ENCODE measurements around the gene MEGF10.

DNA sequence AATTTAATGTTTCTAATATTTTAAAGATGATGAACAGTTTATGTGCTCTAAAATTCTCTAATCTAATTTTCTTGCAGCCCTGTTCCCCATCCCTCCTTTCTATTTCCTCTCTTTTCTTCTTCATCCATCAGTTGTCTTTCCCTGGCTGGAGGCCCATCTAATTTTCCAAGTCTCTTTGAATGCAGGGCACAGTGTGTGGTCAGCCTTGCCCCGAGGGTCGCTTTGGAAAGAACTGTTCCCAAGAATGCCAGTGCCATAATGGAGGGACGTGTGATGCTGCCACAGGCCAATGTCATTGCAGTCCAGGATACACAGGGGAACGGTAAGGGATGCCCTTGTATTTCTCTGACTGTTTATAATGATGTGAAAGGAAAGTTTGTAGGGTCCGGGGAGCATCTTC lies 111.8 kb downstream of the MEGF10 start:
- TF ChIP-seq GLIS3 (CRISPR knock-in tag; IDR thresholded peaks at IDR 0.05) (no peak), ZNF8 (CRISPR knock-in tag; IDR thresholded peaks at IDR 0.05) (no peak), ISL1 (CRISPR knock-in tag; IDR thresholded peaks at IDR 0.05) (no peak), ZFP3 (CRISPR knock-in tag; IDR thresholded peaks at IDR 0.05) (no peak), TCF4 (CRISPR knock-in tag; IDR thresholded peaks at IDR 0.05; ENCODE audit: borderline replicate concordance) (no peak), BACH2 (CRISPR knock-in tag; IDR thresholded peaks at IDR 0.05; ENCODE audit: borderline replicate concordance) (no peak), SNAI2 (CRISPR knock-in tag; IDR thresholded peaks at IDR 0.05) (no peak), RARB (CRISPR knock-in tag; IDR thresholded peaks at IDR 0.05) (no peak), ZC3H10 (CRISPR knock-in tag; IDR thresholded peaks at IDR 0.05) (no peak)
- TF ChIP-seq, protein P1, sequence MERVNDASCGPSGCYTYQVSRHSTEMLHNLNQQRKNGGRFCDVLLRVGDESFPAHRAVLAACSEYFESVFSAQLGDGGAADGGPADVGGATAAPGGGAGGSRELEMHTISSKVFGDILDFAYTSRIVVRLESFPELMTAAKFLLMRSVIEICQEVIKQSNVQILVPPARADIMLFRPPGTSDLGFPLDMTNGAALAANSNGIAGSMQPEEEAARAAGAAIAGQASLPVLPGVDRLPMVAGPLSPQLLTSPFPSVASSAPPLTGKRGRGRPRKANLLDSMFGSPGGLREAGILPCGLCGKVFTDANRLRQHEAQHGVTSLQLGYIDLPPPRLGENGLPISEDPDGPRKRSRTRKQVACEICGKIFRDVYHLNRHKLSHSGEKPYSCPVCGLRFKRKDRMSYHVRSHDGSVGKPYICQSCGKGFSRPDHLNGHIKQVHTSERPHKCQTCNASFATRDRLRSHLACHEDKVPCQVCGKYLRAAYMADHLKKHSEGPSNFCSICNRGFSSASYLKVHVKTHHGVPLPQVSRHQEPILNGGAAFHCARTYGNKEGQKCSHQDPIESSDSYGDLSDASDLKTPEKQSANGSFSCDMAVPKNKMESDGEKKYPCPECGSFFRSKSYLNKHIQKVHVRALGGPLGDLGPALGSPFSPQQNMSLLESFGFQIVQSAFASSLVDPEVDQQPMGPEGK (CRISPR knock-in tag; IDR thresholded peaks at IDR 0.05; ENCODE audit: borderline replicate concordance), result no peak

Measured in SK-N-SH treated with all-trans-retinoic acid at 6 μM for 48 hours (cell line).